BJ (cell line): ENCODE data around the gene EOLA1. TPM values are rescaled to one million over a fixed set of nuclear protein-coding genes. Genes with fewer than 3 reads are reported as not detected.
"Not testable (repeated sequence)": the region's sequence is repeated elsewhere in the genome, so short reads cannot be mapped to it uniquely, and the experiment has no call there.

Experiments used
- CTCF ChIA-PET: fragments of 350-600 bp; formaldehyde crosslinking; extraction: SDS; loops from one replicate; lab custom pipeline; 2021; ENCODE audit warnings: antibody characterized with exemption, inconsistent platforms; lab: Yijun Ruan, JAX
- POLR2A ChIA-PET: fragments of 300-600 bp; sonication (Branson Sonifier 250); formaldehyde crosslinking; extraction: SDS; loops from one replicate; lab custom pipeline; 2021; ENCODE audit warnings: antibody characterized with exemption; lab: Charles Lee
- DNase-seq: peaks from one replicate; pipeline ENCODE4 v3.0.0-alpha.2; 2011; ENCODE audit warnings: low read depth
- H3K27me3 ChIP-seq: 2 replicates; pipeline ENCODE4 v1.6.0; 2011; ENCODE audit warnings: low read length; ENCODE audit not compliant: control insufficient read depth, insufficient read depth
- H3K36me3 ChIP-seq: 2 replicates; pipeline ENCODE4 v1.5.1; 2011; ENCODE audit warnings: low read length; ENCODE audit not compliant: control insufficient read depth, insufficient read depth
- H3K4me3 ChIP-seq: 2 replicates; pipeline ENCODE4 v1.5.1; 2011; ENCODE audit warnings: low read depth, mild to moderate bottlenecking, control low read depth, low read length
- CTCF ChIP-seq: IDR thresholded peaks from 2 replicates; pipeline ENCODE4 v1.5.1; 2011; ENCODE audit warnings: low read depth, mild to moderate bottlenecking, control low read depth, inconsistent platforms, low read length, moderate library complexity; ENCODE audit not compliant: insufficient read depth
- polyA plus RNA-seq: library from polyadenylated mRNA; depleted of rRNA; stranded (reverse); fragments of >200 nt; gene quantifications from 2 replicates; pipeline ENCODE4 v1.2.3, GENCODE V29; 2011

Gene EOLA1
- polyA plus RNA-seq, 1 experiment = 18.2 TPM

- H3K27me3 ChIP-seq, CTCF ChIA-PET, H3K36me3 ChIP-seq, H3K4me3 ChIP-seq, POLR2A ChIA-PET, DNase-seq: not testable (repeated sequence)
Measured at GRCh38 chrX:149534926-149535602, 5.7 kb upstream of the EOLA1 start.

- DNase-seq, H3K36me3 ChIP-seq, H3K4me3 ChIP-seq, H3K27me3 ChIP-seq, CTCF ChIA-PET, POLR2A ChIA-PET: not testable (repeated sequence)
Measured at GRCh38 chrX:149537474-149537873, 3.3 kb upstream of the EOLA1 start.

- CTCF ChIA-PET = interaction anchor here (1.3 to 2.3 kb wide), 2 partner anchors 11 to 27 kb away, joined by 3 to 7 read pairs; no protein-coding TSS in a partner anchor
- Histone ChIP-seq H3K27me3 (no peaks in the 10 kb centered on the region), H3K36me3 (no peaks in the 10 kb centered on the region), H3K4me3 (peak overlapping the region; percentile 54)
- POLR2A ChIA-PET = no interaction called here
- no peak for TF ChIP-seq CTCF
- peak; percentile 85 for DNase-seq
Measured at GRCh38 chrX:149539283-149540130, 1.3 kb upstream of the EOLA1 start.

GRCh38 chrX:149540131-149540620 is 636 bp upstream of the EOLA1 start:
- no peaks in the 10 kb centered on the region for H3K27me3 ChIP-seq
- H3K4me3 ChIP-seq = peak overlapping the region; percentile 89
- no peak for DNase-seq
- CTCF ChIA-PET = interaction anchor here (1.3 to 2.3 kb wide), 2 partner anchors 12 to 28 kb away, joined by 3 to 7 read pairs; no protein-coding TSS in a partner anchor
- TF ChIP-seq CTCF = no peak
- POLR2A ChIA-PET = no interaction called here
- no peaks in the 10 kb centered on the region for H3K36me3 ChIP-seq

GRCh38 chrX:149541521-149542047 is 772 bp downstream of the EOLA1 start:
- POLR2A ChIA-PET = no interaction called here
- no peak for DNase-seq
- H3K27me3 ChIP-seq = no peaks in the 10 kb centered on the region
- H3K4me3 ChIP-seq = peak overlapping the region; percentile 89
- no peaks in the 10 kb centered on the region for H3K36me3 ChIP-seq
- TF ChIP-seq CTCF = no peak
- CTCF ChIA-PET = no interaction called here
